MM.1S (cell line): ENCODE data around the gene HIBCH.

Experiments
- DNase-seq: peaks from one replicate; pipeline ENCODE4 v3.0.0-alpha.2; 2015
- H2AFZ ChIP-seq: fragments of 300-600 bp; sonication (generic); 2 replicates; pipeline ENCODE4 v1.6.0; 2016; ENCODE audit warnings: antibody characterized with exemption, low read length
- H3F3A ChIP-seq: fragments of 300-600 bp; sonication (generic); 2 replicates; pipeline ENCODE4 v1.6.1; 2016; ENCODE audit warnings: mild to moderate bottlenecking, antibody characterized with exemption, low read length, moderate library complexity, mixed read lengths; ENCODE audit not compliant: insufficient read depth
- H3K27ac ChIP-seq: fragments of 300-600 bp; sonication (generic); 2 replicates; pipeline ENCODE4 v1.5.1; 2016; ENCODE audit warnings: mild to moderate bottlenecking, low read length
- H3K27me3 ChIP-seq: fragments of 300-600 bp; sonication (generic); replicated peaks from 2 replicates; pipeline ENCODE4 v1.6.0; 2016; ENCODE audit warnings: low read length; ENCODE audit not compliant: insufficient read depth
- H3K36me3 ChIP-seq: fragments of 300-600 bp; sonication (generic); replicated peaks from 2 replicates; pipeline ENCODE4 v1.6.1; 2016; ENCODE audit warnings: mild to moderate bottlenecking, low read length, mixed read lengths; ENCODE audit not compliant: insufficient read depth
- H3K4me1 ChIP-seq: fragments of 300-600 bp; sonication (generic); 2 replicates; pipeline ENCODE4 v1.6.1; 2016; ENCODE audit warnings: low read length, mixed read lengths
- H3K4me2 ChIP-seq: fragments of 300-600 bp; sonication (generic); 2 replicates; pipeline ENCODE4 v1.6.0; 2016; ENCODE audit warnings: low read depth, low read length
- H3K4me3 ChIP-seq: fragments of 300-600 bp; sonication (generic); 2 replicates; pipeline ENCODE4 v1.5.1; 2016; ENCODE audit warnings: low read length, mixed read lengths
- H3K79me2 ChIP-seq: fragments of 300-600 bp; sonication (generic); 2 replicates; pipeline ENCODE4 v1.6.1; 2016; ENCODE audit warnings: mixed run types, low read length, mixed read lengths
- H3K9ac ChIP-seq: fragments of 300-600 bp; sonication (generic); 2 replicates; pipeline ENCODE4 v1.6.1; 2016; ENCODE audit warnings: low read length, mixed read lengths
- H3K9me2 ChIP-seq: fragments of 300-600 bp; sonication (generic); replicated peaks from 2 replicates; pipeline ENCODE4 v1.6.1; 2016; ENCODE audit warnings: mild to moderate bottlenecking, low read length, mixed read lengths; ENCODE audit not compliant: insufficient read depth
- H3K9me3 ChIP-seq: fragments of 300-600 bp; sonication (generic); replicated peaks from 2 replicates; pipeline ENCODE4 v1.6.1; 2016; ENCODE audit warnings: mild to moderate bottlenecking, low read length, mixed read lengths; ENCODE audit not compliant: insufficient read depth
- H4K20me1 ChIP-seq: fragments of 300-600 bp; sonication (generic); 2 replicates; pipeline ENCODE4 v1.6.1; 2016; ENCODE audit warnings: mild to moderate bottlenecking, low read length, moderate library complexity, mixed read lengths; ENCODE audit not compliant: insufficient read depth
- CTCF ChIP-seq: fragments of 300-600 bp; sonication (generic); IDR thresholded peaks from 2 replicates; pipeline ENCODE4 v1.5.1; 2016; ENCODE audit warnings: antibody characterized with exemption, low read length, mixed read lengths
- EZH2 ChIP-seq: fragments of 300-600 bp; sonication (generic); optimal IDR thresholded peaks from 2 replicates; pipeline ENCODE3; 2017; ENCODE audit warnings: low read depth, mild to moderate bottlenecking, antibody characterized with exemption, low read length, mixed read lengths
- EZH2phosphoT487 ChIP-seq: fragments of 300-600 bp; sonication (generic); IDR thresholded peaks from 2 replicates; pipeline ENCODE4 v1.6.1; 2018; ENCODE audit warnings: antibody characterized with exemption, low read length

Gene HIBCH

GRCh38 chr2:190266314-190266713, 53.3 kb downstream of the HIBCH start:
- Histone ChIP-seq H3K4me2 (no peak overlapping the region), H3K36me3 (no peaks in the 10 kb centered on the region), H4K20me1 (no peaks in the 10 kb centered on the region), H3K4me1 (no peaks in the 10 kb centered on the region), H3K4me3 (no peak overlapping the region), H3K9me2 (no peaks in the 10 kb centered on the region), H3K27me3 (no peaks in the 10 kb centered on the region), H2AFZ (no peak overlapping the region), H3F3A (no peaks in the 10 kb centered on the region), H3K79me2 (no peaks in the 10 kb centered on the region), H3K9ac (no peak overlapping the region), H3K27ac (no peak overlapping the region), H3K9me3 (no peaks in the 10 kb centered on the region)
- TF ChIP-seq EZH2 (no peak), CTCF (no peak), EZH2phosphoT487 (no peak)
- no peak for DNase-seq

GRCh38 chr2:190261851-190262250, 57.8 kb downstream of the HIBCH start:
- Histone ChIP-seq H3K4me3 (no peak overlapping the region), H3K36me3 (no peaks in the 10 kb centered on the region), H2AFZ (no peak overlapping the region), H3K9ac (no peak overlapping the region), H3K27ac (no peak overlapping the region), H3K9me3 (no peaks in the 10 kb centered on the region), H3K79me2 (no peaks in the 10 kb centered on the region), H3K4me2 (no peak overlapping the region), H3K4me1 (no peaks in the 10 kb centered on the region), H3F3A (no peaks in the 10 kb centered on the region), H4K20me1 (no peaks in the 10 kb centered on the region), H3K27me3 (no peaks in the 10 kb centered on the region), H3K9me2 (no peaks in the 10 kb centered on the region)
- TF ChIP-seq EZH2phosphoT487 (no peak), EZH2 (no peak), CTCF (no peak)
- DNase-seq = no peak

- Histone ChIP-seq H3K4me1 (no peaks in the 10 kb centered on the region), H3K27me3 (no peaks in the 10 kb centered on the region), H3K9me3 (no peaks in the 10 kb centered on the region), H3K36me3 (no peaks in the 10 kb centered on the region), H3K9ac (no peak overlapping the region), H3K9me2 (no peaks in the 10 kb centered on the region), H2AFZ (no peak overlapping the region), H3K79me2 (no peaks in the 10 kb centered on the region), H3K4me2 (no peak overlapping the region), H3K4me3 (no peak overlapping the region), H3K27ac (no peak overlapping the region), H3F3A (no peaks in the 10 kb centered on the region), H4K20me1 (no peaks in the 10 kb centered on the region)
- TF ChIP-seq EZH2 (no peak), CTCF (no peak), EZH2phosphoT487 (no peak)
- no peak for DNase-seq
These were observed 63.5 kb downstream of the HIBCH start for GRCh38 chr2:190256087-190256486.
